ENCODE results near the gene PGAP6. TPM values are rescaled to one million over a fixed set of nuclear protein-coding genes. Genes with fewer than 3 reads are reported as not detected.

PGAP6 gene
- total RNA-seq, 1 donor from 2014 or later: 80.5 TPM

DNA sequence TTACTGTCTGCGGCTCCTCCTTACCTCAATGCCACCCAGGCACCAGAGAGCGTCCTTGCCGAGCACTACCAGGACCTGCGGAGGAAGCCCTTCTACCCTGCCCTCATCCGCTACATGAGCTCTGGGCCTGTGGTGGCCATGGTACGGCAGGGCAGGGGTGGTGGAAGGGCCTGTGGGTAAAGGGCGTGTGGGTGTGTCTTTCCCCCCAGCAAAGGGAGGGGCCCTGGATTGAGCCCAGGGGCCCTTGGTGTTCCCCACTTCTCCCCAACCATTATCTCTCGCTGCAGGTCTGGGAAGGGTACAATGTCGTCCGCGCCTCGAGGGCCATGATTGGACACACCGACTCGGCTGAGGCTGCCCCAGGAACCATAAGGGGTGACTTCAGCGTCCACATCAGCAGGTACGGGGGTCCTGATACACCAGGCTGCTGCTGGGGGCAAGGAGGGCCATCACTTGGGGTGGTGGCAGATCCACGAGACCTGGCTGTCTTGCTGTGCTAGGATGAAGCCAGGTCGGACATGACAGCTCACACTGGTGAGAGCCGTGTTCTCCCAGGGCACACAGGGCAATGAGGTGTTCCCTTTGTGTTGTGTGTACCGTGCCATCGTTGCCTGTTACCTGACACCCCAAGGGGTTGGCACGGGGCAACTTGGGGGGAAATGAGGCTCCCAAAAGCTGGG lies 17.7 kb upstream of the PGAP6 start:
- no peaks in the 10 kb centered on the region for H3K4me1 Mint-ChIP-seq (ENCODE audit: low read depth, unreplicated experiment)
- H3K27me3 Mint-ChIP-seq (ENCODE audit: low read depth, unreplicated experiment): no peaks in the 10 kb centered on the region
- peaks cover 2% of the 10 kb centered on the region for H3K36me3 Mint-ChIP-seq (ENCODE audit: low read depth, unreplicated experiment)
- TF ChIP-seq, protein P1, sequence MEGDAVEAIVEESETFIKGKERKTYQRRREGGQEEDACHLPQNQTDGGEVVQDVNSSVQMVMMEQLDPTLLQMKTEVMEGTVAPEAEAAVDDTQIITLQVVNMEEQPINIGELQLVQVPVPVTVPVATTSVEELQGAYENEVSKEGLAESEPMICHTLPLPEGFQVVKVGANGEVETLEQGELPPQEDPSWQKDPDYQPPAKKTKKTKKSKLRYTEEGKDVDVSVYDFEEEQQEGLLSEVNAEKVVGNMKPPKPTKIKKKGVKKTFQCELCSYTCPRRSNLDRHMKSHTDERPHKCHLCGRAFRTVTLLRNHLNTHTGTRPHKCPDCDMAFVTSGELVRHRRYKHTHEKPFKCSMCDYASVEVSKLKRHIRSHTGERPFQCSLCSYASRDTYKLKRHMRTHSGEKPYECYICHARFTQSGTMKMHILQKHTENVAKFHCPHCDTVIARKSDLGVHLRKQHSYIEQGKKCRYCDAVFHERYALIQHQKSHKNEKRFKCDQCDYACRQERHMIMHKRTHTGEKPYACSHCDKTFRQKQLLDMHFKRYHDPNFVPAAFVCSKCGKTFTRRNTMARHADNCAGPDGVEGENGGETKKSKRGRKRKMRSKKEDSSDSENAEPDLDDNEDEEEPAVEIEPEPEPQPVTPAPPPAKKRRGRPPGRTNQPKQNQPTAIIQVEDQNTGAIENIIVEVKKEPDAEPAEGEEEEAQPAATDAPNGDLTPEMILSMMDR (IDR thresholded peaks at IDR 0.05; ENCODE audit: insufficient read depth, low read depth, low read length): no peak
- no peak for TF ChIP-seq EZH2 (IDR thresholded peaks at IDR 0.05; ENCODE audit: insufficient read depth, low read length)
- Histone ChIP-seq H3K27ac (ENCODE audit: low read depth, low read length) (no peak overlapping the region), H3K4me3 (ENCODE audit: insufficient read depth, low read depth, low read length) (no peak overlapping the region), H3K4me2 (ENCODE audit: low read length) (no peak overlapping the region), H3K4me1 (ENCODE audit: insufficient read depth, low read length) (peaks cover 8% of the 10 kb centered on the region), H3K9ac (ENCODE audit: low read length) (no peak overlapping the region), H2AFZ (ENCODE audit: low read depth, low read length) (no peak overlapping the region), H4K20me1 (ENCODE audit: insufficient read depth, low read length) (peaks cover 25% of the 10 kb centered on the region), H3K9me3 (ENCODE audit: insufficient read depth, low read depth, low read length) (no peaks in the 10 kb centered on the region), H3K79me2 (ENCODE audit: insufficient read depth, low read length) (peaks cover 9% of the 10 kb centered on the region), H3K36me3 (ENCODE audit: insufficient read depth, low read length) (no peaks in the 10 kb centered on the region), H3K27me3 (ENCODE audit: insufficient read depth, low read length) (no peaks in the 10 kb centered on the region)
- H3K4me3 Mint-ChIP-seq (ENCODE audit: unreplicated experiment): peak overlapping the region; percentile 45
- no peaks in the 10 kb centered on the region for H3K9me3 Mint-ChIP-seq (ENCODE audit: unreplicated experiment)
- no peak overlapping the region for H3K27ac Mint-ChIP-seq (ENCODE audit: unreplicated experiment)
- FAIRE-seq (no peak), DNase-seq (ENCODE audit: low read depth) (no peak)

DNA sequence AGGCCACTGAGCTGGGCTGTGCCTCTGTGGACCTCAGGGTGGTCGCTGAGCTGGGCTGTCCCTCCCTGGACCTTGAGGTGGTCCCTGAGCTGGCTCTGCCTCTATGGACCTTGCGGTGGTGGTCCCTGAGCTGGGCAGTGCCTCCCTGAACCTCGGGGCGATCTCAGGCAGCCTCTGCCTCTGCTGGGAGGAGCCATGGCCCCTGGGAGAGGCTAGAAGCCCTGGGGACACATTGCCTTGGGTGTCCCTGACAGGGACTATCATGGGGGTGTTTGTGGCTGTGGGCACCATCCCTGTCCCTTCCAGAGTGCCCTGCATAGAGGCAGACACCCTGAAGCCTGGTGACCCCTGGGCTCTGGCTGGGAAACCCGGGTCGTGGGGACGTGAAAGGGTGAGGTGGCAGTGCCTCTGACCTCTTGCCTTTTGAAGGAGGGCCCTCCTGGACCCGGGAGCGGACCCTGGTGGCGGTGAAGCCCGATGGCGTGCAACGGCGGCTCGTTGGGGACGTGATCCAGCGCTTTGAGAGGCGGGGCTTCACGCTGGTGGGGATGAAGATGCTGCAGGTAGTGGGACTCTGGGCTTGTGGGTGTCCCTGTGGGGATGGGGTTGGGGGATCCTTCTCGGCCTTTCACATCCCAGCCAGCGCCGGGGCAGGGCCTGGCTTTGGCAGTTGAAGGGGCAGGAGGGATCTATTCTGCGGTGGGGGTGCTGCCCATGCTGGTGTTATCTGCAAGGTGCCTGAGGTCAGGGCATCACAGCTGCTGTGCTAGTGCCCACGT lies 17.0 kb upstream of the PGAP6 start:
- Histone ChIP-seq H3K79me2 (ENCODE audit: insufficient read depth, low read length) (peaks cover 9% of the 10 kb centered on the region), H4K20me1 (ENCODE audit: insufficient read depth, low read length) (peaks cover 25% of the 10 kb centered on the region), H3K27ac (ENCODE audit: low read depth, low read length) (no peak overlapping the region), H3K4me1 (ENCODE audit: insufficient read depth, low read length) (peaks cover 8% of the 10 kb centered on the region), H3K4me3 (ENCODE audit: insufficient read depth, low read depth, low read length) (no peak overlapping the region), H3K9ac (ENCODE audit: low read length) (no peak overlapping the region), H3K9me3 (ENCODE audit: insufficient read depth, low read depth, low read length) (no peaks in the 10 kb centered on the region), H3K27me3 (ENCODE audit: insufficient read depth, low read length) (no peaks in the 10 kb centered on the region), H2AFZ (ENCODE audit: low read depth, low read length) (no peak overlapping the region), H3K36me3 (ENCODE audit: insufficient read depth, low read length) (no peaks in the 10 kb centered on the region), H3K4me2 (ENCODE audit: low read length) (peak overlapping the region; percentile 78)
- H3K27ac Mint-ChIP-seq (ENCODE audit: unreplicated experiment): no peak overlapping the region
- H3K9me3 Mint-ChIP-seq (ENCODE audit: unreplicated experiment): no peaks in the 10 kb centered on the region
- FAIRE-seq (no peak), DNase-seq (ENCODE audit: low read depth) (no peak)
- no peaks in the 10 kb centered on the region for H3K27me3 Mint-ChIP-seq (ENCODE audit: low read depth, unreplicated experiment)
- H3K4me3 Mint-ChIP-seq (ENCODE audit: unreplicated experiment): peak overlapping the region; percentile 77
- H3K4me1 Mint-ChIP-seq (ENCODE audit: low read depth, unreplicated experiment): no peaks in the 10 kb centered on the region
- H3K36me3 Mint-ChIP-seq (ENCODE audit: low read depth, unreplicated experiment): peaks cover 2% of the 10 kb centered on the region
- TF ChIP-seq, protein P1 (IDR thresholded peaks at IDR 0.05; ENCODE audit: insufficient read depth, low read depth, low read length): no peak
- TF ChIP-seq EZH2 (IDR thresholded peaks at IDR 0.05; ENCODE audit: insufficient read depth, low read length): no peak

Measured in astrocyte (in vitro differentiated cells and primary cell).